Activated T-cell treated with anti-CD3 and anti-CD28 coated beads, Interleukin-2, amount 50 U/mL, for 48 hours (primary cell): ENCODE measurements around the gene KRTAP10-11.
"Not testable (repeated sequence)": the region's sequence is repeated elsewhere in the genome, so short reads cannot be mapped to it uniquely, and the experiment has no call there.

Experiments used
- DNase-seq, 2 experiments: peaks; one replicate each; pipeline ENCODE4 v3.0.0-alpha.2; 2020

The KRTAP10-11 gene

GRCh38 chr21:44670642-44671432, 24.6 kb downstream of the KRTAP10-11 start:
- no peak for DNase-seq

GRCh38 chr21:44671911-44672310, 25.7 kb downstream of the KRTAP10-11 start:
- DNase-seq: no peak

- DNase-seq: no peak
Measured at GRCh38 chr21:44677881-44678280, 31.7 kb downstream of the KRTAP10-11 start.

GRCh38 chr21:44681152-44681551, 34.9 kb downstream of the KRTAP10-11 start:
- no peak for DNase-seq

GRCh38 chr21:44681861-44682579, 35.8 kb downstream of the KRTAP10-11 start, which contains the start of gene KRTAP12-1:
Gene KRTAP12-1, minus strand, starts transcription at chr21:44682163. Its CDS starts 40 bp downstream, at chr21:44682123.
- no peak for DNase-seq

GRCh38 chr21:44682580-44683151, 36.5 kb downstream of the KRTAP10-11 start:
- DNase-seq: no peak

- no peak for DNase-seq
Measured at GRCh38 chr21:44684077-44684476, 37.9 kb downstream of the KRTAP10-11 start.

- no peak for DNase-seq
Measured at GRCh38 chr21:44684483-44684882, 38.3 kb downstream of the KRTAP10-11 start.

GRCh38 chr21:44685050-44685449, 38.8 kb downstream of the KRTAP10-11 start:
- DNase-seq: not testable (repeated sequence)

GRCh38 chr21:44686000-44686781, 40.0 kb downstream of the KRTAP10-11 start:
- no peak for DNase-seq

GRCh38 chr21:44686843-44687561, 40.8 kb downstream of the KRTAP10-11 start:
- DNase-seq: no peak

GRCh38 chr21:44687671-44688070, 41.5 kb downstream of the KRTAP10-11 start:
- DNase-seq: no peak

- DNase-seq: not testable (repeated sequence)
Measured at GRCh38 chr21:44689740-44690139, 43.5 kb downstream of the KRTAP10-11 start.

GRCh38 chr21:44691686-44692085, 45.5 kb downstream of the KRTAP10-11 start:
- no peak for DNase-seq

GRCh38 chr21:44692798-44693512, 46.7 kb downstream of the KRTAP10-11 start:
- no peak for DNase-seq

GRCh38 chr21:44694776-44695175, 48.6 kb downstream of the KRTAP10-11 start:
- no peak for DNase-seq

GRCh38 chr21:44695184-44695583, 49.0 kb downstream of the KRTAP10-11 start:
- DNase-seq: no peak

- no peak for DNase-seq
Measured at GRCh38 chr21:44695641-44696040, 49.4 kb downstream of the KRTAP10-11 start.

GRCh38 chr21:44696572-44696971, 50.4 kb downstream of the KRTAP10-11 start:
- DNase-seq: no peak
